ENCODE data around the gene TRIB2. TPM values are rescaled to one million over a fixed set of nuclear protein-coding genes. Genes with fewer than 3 reads are reported as not detected.

TRIB2 gene
- total RNA-seq, 2 donors from 2014 or later: 2.4 to 4.1 TPM

GRCh38 chr2:12684471-12684936 is 32.2 kb upstream of the TRIB2 start:
- no peak overlapping the region for H3K27ac Mint-ChIP-seq
- no peak for DNase-seq
- peaks cover 0 to 3% of the 10 kb centered on the region in 2 donors for H3K9me3 Mint-ChIP-seq
- H3K4me3 Mint-ChIP-seq: no peak overlapping the region
- peaks cover 10% of the 10 kb centered on the region for H3K27me3 Mint-ChIP-seq (ENCODE audit: low read depth)
- H3K36me3 Mint-ChIP-seq (ENCODE audit: insufficient read depth in 2 of 2): peaks cover 2 to 3% of the 10 kb centered on the region in 2 donors
- no peaks in the 10 kb centered on the region for H3K4me1 Mint-ChIP-seq (ENCODE audit: low read depth)
- no peak for ATAC-seq (replicated peaks in 1 of 2)

- Mint-ChIP-seq H3K27me3 (ENCODE audit: low read depth) (peaks cover 10% of the 10 kb centered on the region), H3K9me3 (peaks cover 4 to 8% of the 10 kb centered on the region in 2 donors), H3K27ac (no peak overlapping the region), H3K36me3 (ENCODE audit: insufficient read depth in 2 of 2) (peaks cover 0 to 3% of the 10 kb centered on the region in 2 donors), H3K4me1 (ENCODE audit: low read depth) (no peaks in the 10 kb centered on the region), H3K4me3 (no peak overlapping the region)
- ATAC-seq (replicated peaks in 1 of 2): no peak
- DNase-seq: no peak
Observed at GRCh38 chr2:12685145-12685544, 31.6 kb upstream of the TRIB2 start.

- H3K4me1 Mint-ChIP-seq (ENCODE audit: low read depth): no peaks in the 10 kb centered on the region
- H3K27ac Mint-ChIP-seq: no peak overlapping the region
- H3K4me3 Mint-ChIP-seq: no peak overlapping the region
- ATAC-seq (replicated peaks in 1 of 2): no peak
- peaks cover 0 to 3% of the 10 kb centered on the region in 2 donors for H3K36me3 Mint-ChIP-seq (ENCODE audit: insufficient read depth in 2 of 2)
- no peak for DNase-seq
- H3K27me3 Mint-ChIP-seq (ENCODE audit: low read depth): peaks cover 10% of the 10 kb centered on the region
- H3K9me3 Mint-ChIP-seq: peaks cover 4 to 8% of the 10 kb centered on the region in 2 donors
Observed at GRCh38 chr2:12685956-12686355, 30.8 kb upstream of the TRIB2 start.

GRCh38 chr2:12686708-12687283 is 29.9 kb upstream of the TRIB2 start:
- Mint-ChIP-seq H3K9me3 (peaks cover 4 to 5% of the 10 kb centered on the region in 2 donors), H3K27me3 (ENCODE audit: low read depth) (peaks cover 10% of the 10 kb centered on the region), H3K4me3 (no peak overlapping the region), H3K36me3 (ENCODE audit: insufficient read depth in 2 of 2) (peaks cover 1 to 3% of the 10 kb centered on the region in 2 donors), H3K4me1 (ENCODE audit: low read depth) (no peaks in the 10 kb centered on the region), H3K27ac (no peak overlapping the region)
- DNase-seq: no peak
- peak in 1 of 2 donors; percentile 32 for ATAC-seq (replicated peaks in 1 of 2)

DNA sequence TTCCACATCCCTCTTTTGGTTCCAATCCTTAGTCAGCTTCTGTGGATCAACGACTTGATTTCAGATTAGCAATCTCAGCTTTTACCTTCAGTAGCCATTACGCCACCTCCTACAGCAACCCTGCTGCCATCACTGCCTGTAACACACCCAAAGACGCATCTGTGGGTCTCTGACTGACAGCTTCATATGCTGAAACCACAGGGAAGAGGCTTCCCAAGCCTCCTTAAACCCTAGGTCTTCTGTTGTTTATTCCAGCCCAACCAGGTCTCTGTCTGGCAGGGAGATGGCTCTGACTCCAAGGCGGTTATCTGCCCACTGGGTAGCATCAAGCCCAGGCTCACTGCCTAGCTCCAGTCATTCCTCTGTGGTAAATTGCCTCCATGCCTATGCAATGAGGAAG is 28.6 kb upstream of the TRIB2 start:
- DNase-seq: no peak
- H3K9me3 Mint-ChIP-seq: peaks cover 4 to 7% of the 10 kb centered on the region in 2 donors
- peaks cover 1 to 7% of the 10 kb centered on the region in 2 donors for H3K36me3 Mint-ChIP-seq (ENCODE audit: insufficient read depth in 2 of 2)
- no peak overlapping the region for H3K27ac Mint-ChIP-seq
- ATAC-seq (replicated peaks in 1 of 2): no peak
- H3K4me3 Mint-ChIP-seq: no peak overlapping the region
- H3K27me3 Mint-ChIP-seq (ENCODE audit: low read depth): peaks cover 10% of the 10 kb centered on the region
- H3K4me1 Mint-ChIP-seq (ENCODE audit: low read depth): no peaks in the 10 kb centered on the region

- H3K27ac Mint-ChIP-seq: no peak overlapping the region
Observed at GRCh38 chr2:12688893-12689292, 27.8 kb upstream of the TRIB2 start.

DNA sequence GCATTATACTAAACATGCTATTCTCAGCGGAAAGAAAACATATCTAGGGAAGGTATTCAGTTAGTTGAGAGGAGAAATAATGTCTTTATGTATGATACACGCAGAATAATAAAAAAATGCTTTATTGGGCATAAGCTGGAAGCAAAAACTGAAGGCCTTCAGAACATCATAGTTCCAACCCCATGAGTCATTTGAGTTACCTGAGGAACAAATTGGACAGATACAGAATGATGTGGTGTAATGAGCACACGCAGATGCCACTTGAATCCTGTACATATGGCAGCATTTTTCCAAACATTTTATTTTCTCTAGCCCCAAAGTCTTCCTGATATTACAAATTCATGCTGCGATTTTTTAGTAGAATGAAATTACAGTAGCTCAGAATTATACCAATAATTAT is 23.2 kb upstream of the TRIB2 start:
- no peak overlapping the region for H3K27ac Mint-ChIP-seq
- ATAC-seq (replicated peaks in 1 of 2): no peak
- H3K4me3 Mint-ChIP-seq: no peak overlapping the region
- H3K27me3 Mint-ChIP-seq (ENCODE audit: low read depth): no peaks in the 10 kb centered on the region
- no peaks in the 10 kb centered on the region for H3K4me1 Mint-ChIP-seq (ENCODE audit: low read depth)
- H3K36me3 Mint-ChIP-seq (ENCODE audit: insufficient read depth in 2 of 2): peaks cover 1 to 7% of the 10 kb centered on the region in 2 donors
- peaks cover 4 to 9% of the 10 kb centered on the region in 2 donors for H3K9me3 Mint-ChIP-seq
- DNase-seq: no peak

More at GRCh38 chr2:12688893-12689292, 27.8 kb upstream of the TRIB2 start:
- no peak overlapping the region for H3K4me3 Mint-ChIP-seq
- H3K4me1 Mint-ChIP-seq (ENCODE audit: low read depth): no peaks in the 10 kb centered on the region
- ATAC-seq (replicated peaks in 1 of 2) (no peak), DNase-seq (no peak)
- H3K36me3 Mint-ChIP-seq (ENCODE audit: insufficient read depth in 2 of 2): peaks cover 1 to 7% of the 10 kb centered on the region in 2 donors
- peaks cover 4 to 9% of the 10 kb centered on the region in 2 donors for H3K9me3 Mint-ChIP-seq
- H3K27me3 Mint-ChIP-seq (ENCODE audit: low read depth): peaks cover 10% of the 10 kb centered on the region

- Mint-ChIP-seq H3K9me3 (peaks cover 0 to 4% of the 10 kb centered on the region in 2 donors), H3K4me1 (ENCODE audit: low read depth) (no peaks in the 10 kb centered on the region), H3K4me3 (no peak overlapping the region), H3K36me3 (ENCODE audit: insufficient read depth in 2 of 2) (peaks cover 1 to 3% of the 10 kb centered on the region in 2 donors), H3K27me3 (ENCODE audit: low read depth) (peaks cover 1% of the 10 kb centered on the region), H3K27ac (no peak overlapping the region)
- DNase-seq (no peak), ATAC-seq (replicated peaks in 1 of 2) (no peak)
Observed at GRCh38 chr2:12694990-12695774, 21.6 kb upstream of the TRIB2 start.

GRCh38 chr2:12697617-12698016 is 19.1 kb upstream of the TRIB2 start:
- Mint-ChIP-seq H3K9me3 (peaks cover 0 to 2% of the 10 kb centered on the region in 2 donors), H3K4me1 (ENCODE audit: low read depth) (peaks cover 12% of the 10 kb centered on the region), H3K36me3 (ENCODE audit: insufficient read depth in 2 of 2) (no peaks in the 10 kb centered on the region), H3K4me3 (no peak overlapping the region), H3K27ac (no peak overlapping the region), H3K27me3 (ENCODE audit: low read depth) (peaks cover 7% of the 10 kb centered on the region)
- DNase-seq (no peak), ATAC-seq (replicated peaks in 1 of 2) (no peak)

- DNase-seq: no peak
- peaks cover 0 to 2% of the 10 kb centered on the region in 2 donors for H3K36me3 Mint-ChIP-seq (ENCODE audit: insufficient read depth in 2 of 2)
- H3K4me3 Mint-ChIP-seq: no peak overlapping the region
- H3K9me3 Mint-ChIP-seq: peaks cover 0 to 4% of the 10 kb centered on the region in 2 donors
- no peak for ATAC-seq (replicated peaks in 1 of 2)
- H3K27me3 Mint-ChIP-seq (ENCODE audit: low read depth): peaks cover 7% of the 10 kb centered on the region
- no peak overlapping the region for H3K27ac Mint-ChIP-seq
- peaks cover 30% of the 10 kb centered on the region for H3K4me1 Mint-ChIP-seq (ENCODE audit: low read depth)
Observed at GRCh38 chr2:12700989-12701388, 15.7 kb upstream of the TRIB2 start.

GRCh38 chr2:12701786-12702167 is 15.0 kb upstream of the TRIB2 start:
- Mint-ChIP-seq H3K9me3 (peaks cover 0 to 4% of the 10 kb centered on the region in 2 donors), H3K4me1 (ENCODE audit: low read depth) (peaks cover 30% of the 10 kb centered on the region), H3K27ac (no peak overlapping the region), H3K36me3 (ENCODE audit: insufficient read depth in 2 of 2) (peaks cover 0 to 2% of the 10 kb centered on the region in 2 donors), H3K27me3 (ENCODE audit: low read depth) (peaks cover 7% of the 10 kb centered on the region), H3K4me3 (peak overlapping the region in 1 of 2 donors; percentile 46)
- no peak for DNase-seq
- peak in 1 of 2 donors; percentile 11 for ATAC-seq (replicated peaks in 1 of 2)

- H3K27ac Mint-ChIP-seq: no peak overlapping the region
- H3K4me3 Mint-ChIP-seq: peak overlapping the region in 1 of 2 donors; percentile 46
- H3K4me1 Mint-ChIP-seq (ENCODE audit: low read depth): peaks cover 30% of the 10 kb centered on the region
- ATAC-seq (replicated peaks in 1 of 2) (peak; percentile 71 to 81), DNase-seq (no peak)
- H3K27me3 Mint-ChIP-seq (ENCODE audit: low read depth): peaks cover 7% of the 10 kb centered on the region
- H3K36me3 Mint-ChIP-seq (ENCODE audit: insufficient read depth in 2 of 2): peaks cover 0 to 2% of the 10 kb centered on the region in 2 donors
- H3K9me3 Mint-ChIP-seq: peaks cover 0 to 4% of the 10 kb centered on the region in 2 donors
Observed at GRCh38 chr2:12702168-12703121, 14.3 kb upstream of the TRIB2 start.

Measured in activated T-cell treated with anti-CD3 and anti-CD28 coated beads, Interleukin-2, amount 50 U/mL, for 72 hours (primary cell).